ENCODE data around the gene CCDC91.

Gene CCDC91

GRCh38 chr12:28164644-28165275 is 25.5 kb upstream of the CCDC91 start:
- Histone ChIP-seq H3K27ac (ENCODE audit: low read length) (no peak overlapping the region), H3K9me3 (ENCODE audit: control insufficient read depth, low read depth, low read length) (no peaks in the 10 kb centered on the region), H3K27me3 (ENCODE audit: control insufficient read depth, insufficient read depth, low read length) (no peaks in the 10 kb centered on the region), H3K9ac (ENCODE audit: low read length) (no peak overlapping the region), H3K4me3 (ENCODE audit: low read length) (no peak overlapping the region), H3K36me3 (ENCODE audit: control insufficient read depth, low read depth, low read length) (no peaks in the 10 kb centered on the region), H3K4me1 (ENCODE audit: control insufficient read depth, low read depth, low read length) (no peaks in the 10 kb centered on the region)

GRCh38 chr12:28167981-28168485 is 22.2 kb upstream of the CCDC91 start:
- no peaks in the 10 kb centered on the region for H3K36me3 ChIP-seq (ENCODE audit: control insufficient read depth, low read depth, low read length)
- no peaks in the 10 kb centered on the region for H3K27me3 ChIP-seq (ENCODE audit: control insufficient read depth, insufficient read depth, low read length)
- no peak overlapping the region for H3K9ac ChIP-seq (ENCODE audit: low read length)
- no peak overlapping the region for H3K4me3 ChIP-seq (ENCODE audit: low read length)
- H3K9me3 ChIP-seq (ENCODE audit: control insufficient read depth, low read depth, low read length), result no peaks in the 10 kb centered on the region
- H3K27ac ChIP-seq (ENCODE audit: low read length), result no peak overlapping the region
- H3K4me1 ChIP-seq (ENCODE audit: control insufficient read depth, low read depth, low read length), result no peaks in the 10 kb centered on the region

- Histone ChIP-seq H3K4me1 (ENCODE audit: control insufficient read depth, low read depth, low read length) (no peaks in the 10 kb centered on the region), H3K9me3 (ENCODE audit: control insufficient read depth, low read depth, low read length) (no peaks in the 10 kb centered on the region), H3K4me3 (ENCODE audit: low read length) (no peak overlapping the region), H3K27me3 (ENCODE audit: control insufficient read depth, insufficient read depth, low read length) (no peaks in the 10 kb centered on the region), H3K27ac (ENCODE audit: low read length) (no peak overlapping the region), H3K9ac (ENCODE audit: low read length) (no peak overlapping the region), H3K36me3 (ENCODE audit: control insufficient read depth, low read depth, low read length) (no peaks in the 10 kb centered on the region)
Observed at GRCh38 chr12:28171356-28172060, 18.7 kb upstream of the CCDC91 start.

- Histone ChIP-seq H3K27ac (ENCODE audit: low read length) (no peak overlapping the region), H3K9me3 (ENCODE audit: control insufficient read depth, low read depth, low read length) (no peaks in the 10 kb centered on the region), H3K27me3 (ENCODE audit: control insufficient read depth, insufficient read depth, low read length) (no peaks in the 10 kb centered on the region), H3K9ac (ENCODE audit: low read length) (no peak overlapping the region), H3K4me1 (ENCODE audit: control insufficient read depth, low read depth, low read length) (no peaks in the 10 kb centered on the region), H3K36me3 (ENCODE audit: control insufficient read depth, low read depth, low read length) (no peaks in the 10 kb centered on the region), H3K4me3 (ENCODE audit: low read length) (no peak overlapping the region)
Observed at GRCh38 chr12:28172434-28173030, 17.7 kb upstream of the CCDC91 start.

- H3K4me1 ChIP-seq (ENCODE audit: control insufficient read depth, low read depth, low read length), result no peaks in the 10 kb centered on the region
- H3K4me3 ChIP-seq (ENCODE audit: low read length), result no peak overlapping the region
- H3K27me3 ChIP-seq (ENCODE audit: control insufficient read depth, insufficient read depth, low read length), result no peaks in the 10 kb centered on the region
- H3K9me3 ChIP-seq (ENCODE audit: control insufficient read depth, low read depth, low read length), result no peaks in the 10 kb centered on the region
- no peak overlapping the region for H3K27ac ChIP-seq (ENCODE audit: low read length)
- no peaks in the 10 kb centered on the region for H3K36me3 ChIP-seq (ENCODE audit: control insufficient read depth, low read depth, low read length)
- H3K9ac ChIP-seq (ENCODE audit: low read length), result no peak overlapping the region
Observed at GRCh38 chr12:28173440-28173839, 16.8 kb upstream of the CCDC91 start.

- no peak overlapping the region for H3K4me3 ChIP-seq (ENCODE audit: low read length)
- H3K27me3 ChIP-seq (ENCODE audit: control insufficient read depth, insufficient read depth, low read length), result no peaks in the 10 kb centered on the region
- H3K4me1 ChIP-seq (ENCODE audit: control insufficient read depth, low read depth, low read length), result no peaks in the 10 kb centered on the region
- H3K9me3 ChIP-seq (ENCODE audit: control insufficient read depth, low read depth, low read length), result no peaks in the 10 kb centered on the region
- no peak overlapping the region for H3K27ac ChIP-seq (ENCODE audit: low read length)
- H3K36me3 ChIP-seq (ENCODE audit: control insufficient read depth, low read depth, low read length), result no peaks in the 10 kb centered on the region
- no peak overlapping the region for H3K9ac ChIP-seq (ENCODE audit: low read length)
Observed at GRCh38 chr12:28175098-28175589, 15.1 kb upstream of the CCDC91 start.

DNA sequence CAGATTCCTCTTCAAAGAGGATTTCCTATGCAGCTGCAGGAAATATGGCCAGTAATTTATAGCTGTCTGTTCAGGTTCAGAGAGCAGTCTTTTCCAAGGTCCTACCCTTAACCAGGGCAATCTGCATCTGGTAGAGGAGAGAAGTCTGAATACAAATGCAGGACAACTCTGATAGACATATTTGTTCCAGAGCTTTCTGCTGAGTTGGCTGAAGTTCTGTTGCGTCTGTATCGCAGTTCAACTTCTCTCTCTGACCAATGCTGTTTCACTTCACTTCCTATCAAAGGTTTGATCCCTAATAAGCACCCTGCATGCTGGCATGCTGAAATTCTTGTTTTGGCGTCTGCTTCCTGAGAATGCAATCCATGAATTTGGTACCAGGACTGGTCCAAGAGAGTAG is 14.0 kb upstream of the CCDC91 start:
- no peak overlapping the region for H3K4me3 ChIP-seq (ENCODE audit: low read length)
- no peak overlapping the region for H3K27ac ChIP-seq (ENCODE audit: low read length)
- no peaks in the 10 kb centered on the region for H3K36me3 ChIP-seq (ENCODE audit: control insufficient read depth, low read depth, low read length)
- no peaks in the 10 kb centered on the region for H3K9me3 ChIP-seq (ENCODE audit: control insufficient read depth, low read depth, low read length)
- no peaks in the 10 kb centered on the region for H3K27me3 ChIP-seq (ENCODE audit: control insufficient read depth, insufficient read depth, low read length)
- no peak overlapping the region for H3K9ac ChIP-seq (ENCODE audit: low read length)
- H3K4me1 ChIP-seq (ENCODE audit: control insufficient read depth, low read depth, low read length), result no peaks in the 10 kb centered on the region

DNA sequence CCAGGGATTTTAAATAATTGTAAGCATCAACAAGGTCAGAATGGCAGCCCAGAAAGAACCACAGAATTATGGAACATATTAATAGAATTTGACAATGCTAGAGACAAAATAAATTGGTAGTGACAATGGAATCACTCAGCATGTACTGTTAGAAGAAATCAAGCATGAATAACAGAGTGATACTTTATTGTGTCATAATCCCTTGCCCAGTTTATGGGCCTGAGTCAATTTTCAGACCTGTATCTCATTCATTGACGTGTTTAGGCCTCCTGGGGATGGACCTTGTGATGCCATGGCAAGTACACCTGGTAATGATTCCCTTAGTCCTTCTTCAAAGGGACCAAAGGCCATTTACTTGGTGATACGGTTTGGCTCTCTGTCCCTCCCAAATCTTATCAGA is 12.8 kb upstream of the CCDC91 start:
- no peak overlapping the region for H3K27ac ChIP-seq (ENCODE audit: low read length)

GRCh38 chr12:28177905-28178304 is 12.4 kb upstream of the CCDC91 start:
- Histone ChIP-seq H3K4me3 (ENCODE audit: low read length) (no peak overlapping the region), H3K36me3 (ENCODE audit: control insufficient read depth, low read depth, low read length) (no peaks in the 10 kb centered on the region), H3K4me1 (ENCODE audit: control insufficient read depth, low read depth, low read length) (no peaks in the 10 kb centered on the region), H3K9ac (ENCODE audit: low read length) (no peak overlapping the region), H3K27me3 (ENCODE audit: control insufficient read depth, insufficient read depth, low read length) (no peaks in the 10 kb centered on the region), H3K27ac (ENCODE audit: low read length) (no peak overlapping the region), H3K9me3 (ENCODE audit: control insufficient read depth, low read depth, low read length) (no peaks in the 10 kb centered on the region)

More for the DNA sequence above, 12.8 kb upstream of the CCDC91 start:
- H3K4me3 ChIP-seq (ENCODE audit: low read length), result no peak overlapping the region
- no peaks in the 10 kb centered on the region for H3K9me3 ChIP-seq (ENCODE audit: control insufficient read depth, low read depth, low read length)
- no peak overlapping the region for H3K9ac ChIP-seq (ENCODE audit: low read length)
- no peaks in the 10 kb centered on the region for H3K36me3 ChIP-seq (ENCODE audit: control insufficient read depth, low read depth, low read length)
- H3K27me3 ChIP-seq (ENCODE audit: control insufficient read depth, insufficient read depth, low read length), result no peaks in the 10 kb centered on the region
- no peaks in the 10 kb centered on the region for H3K4me1 ChIP-seq (ENCODE audit: control insufficient read depth, low read depth, low read length)

GRCh38 chr12:28178775-28179174 is 11.5 kb upstream of the CCDC91 start:
- H3K9ac ChIP-seq (ENCODE audit: low read length), result no peak overlapping the region
- no peaks in the 10 kb centered on the region for H3K9me3 ChIP-seq (ENCODE audit: control insufficient read depth, low read depth, low read length)
- no peaks in the 10 kb centered on the region for H3K4me1 ChIP-seq (ENCODE audit: control insufficient read depth, low read depth, low read length)

GRCh38 chr12:28180786-28181185 is 9.5 kb upstream of the CCDC91 start:
- no peak overlapping the region for H3K4me3 ChIP-seq (ENCODE audit: low read length)
- H3K27me3 ChIP-seq (ENCODE audit: control insufficient read depth, insufficient read depth, low read length), result no peaks in the 10 kb centered on the region
- no peak overlapping the region for H3K9ac ChIP-seq (ENCODE audit: low read length)
- no peak overlapping the region for H3K27ac ChIP-seq (ENCODE audit: low read length)
- H3K9me3 ChIP-seq (ENCODE audit: control insufficient read depth, low read depth, low read length), result no peaks in the 10 kb centered on the region
- H3K4me1 ChIP-seq (ENCODE audit: control insufficient read depth, low read depth, low read length), result no peaks in the 10 kb centered on the region
- no peaks in the 10 kb centered on the region for H3K36me3 ChIP-seq (ENCODE audit: control insufficient read depth, low read depth, low read length)

More at GRCh38 chr12:28178775-28179174, 11.5 kb upstream of the CCDC91 start:
- Histone ChIP-seq H3K27ac (ENCODE audit: low read length) (no peak overlapping the region), H3K27me3 (ENCODE audit: control insufficient read depth, insufficient read depth, low read length) (no peaks in the 10 kb centered on the region), H3K36me3 (ENCODE audit: control insufficient read depth, low read depth, low read length) (no peaks in the 10 kb centered on the region), H3K4me3 (ENCODE audit: low read length) (no peak overlapping the region)

Data from iPS-18a (cell line).